ENCODE results near the gene KRT78.

KRT78 gene

DNA sequence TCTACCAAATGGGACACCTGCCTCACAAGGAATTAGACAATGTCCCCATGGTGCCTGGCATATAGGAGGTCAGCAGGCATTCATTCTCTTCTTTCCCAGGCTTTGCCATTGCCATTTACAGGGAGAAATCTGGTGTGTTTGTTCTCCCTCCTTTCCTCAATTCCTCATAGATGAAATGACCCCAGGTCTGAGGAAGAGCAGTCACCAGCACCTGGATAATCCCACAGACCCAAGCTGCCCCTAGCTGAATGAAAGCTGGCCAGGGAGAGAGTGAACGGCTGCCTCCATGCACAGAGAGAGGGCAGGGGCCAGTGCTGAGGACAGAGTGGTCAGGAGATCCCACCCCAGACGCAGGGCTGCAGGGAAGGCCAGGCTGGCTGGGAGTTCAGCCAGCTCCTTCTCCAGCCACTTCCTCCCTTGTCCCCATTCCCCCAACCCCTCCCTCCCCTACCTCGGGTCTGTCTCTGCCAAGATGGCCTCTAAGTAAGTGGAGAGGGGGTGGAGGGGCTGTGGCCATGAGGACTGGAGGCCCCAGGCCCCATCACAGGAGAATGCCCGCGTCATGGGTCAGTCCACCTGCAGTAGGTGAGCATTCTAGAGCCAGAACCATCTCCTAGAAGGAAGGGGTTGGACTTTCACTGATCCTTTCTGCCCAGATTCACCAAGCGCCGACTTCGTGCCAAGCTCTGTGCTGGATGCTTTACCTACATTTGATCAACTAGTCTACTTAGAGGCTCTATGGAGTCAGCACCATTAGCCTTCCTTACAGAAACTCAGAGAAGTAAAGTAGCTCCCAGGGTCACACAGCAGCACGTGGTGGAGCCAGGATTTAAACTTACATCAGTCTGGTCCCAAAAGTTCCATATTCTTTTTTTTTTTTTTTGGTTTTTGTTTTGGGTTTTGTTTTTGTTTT is 32.9 kb downstream of the KRT78 start:
- H3K4me3 ChIP-seq (ENCODE audit: low read depth, low read length), result no peak overlapping the region
- no peak overlapping the region for H3K27ac ChIP-seq (ENCODE audit: low read depth, low read length)
- H3K36me3 ChIP-seq (ENCODE audit: insufficient read depth, low read length), result no peaks in the 10 kb centered on the region
- H3K27me3 ChIP-seq (ENCODE audit: insufficient read depth, low read length), result peaks cover 72% of the 10 kb centered on the region
- no peaks in the 10 kb centered on the region for H3K4me1 ChIP-seq (ENCODE audit: control insufficient read depth, insufficient read depth, low read length, unreplicated experiment)
- no peak overlapping the region for H2AFZ ChIP-seq (ENCODE audit: low read length, unreplicated experiment)
- H3K79me2 ChIP-seq (ENCODE audit: control insufficient read depth, insufficient read depth, low read length, unreplicated experiment), result no peaks in the 10 kb centered on the region

DNA sequence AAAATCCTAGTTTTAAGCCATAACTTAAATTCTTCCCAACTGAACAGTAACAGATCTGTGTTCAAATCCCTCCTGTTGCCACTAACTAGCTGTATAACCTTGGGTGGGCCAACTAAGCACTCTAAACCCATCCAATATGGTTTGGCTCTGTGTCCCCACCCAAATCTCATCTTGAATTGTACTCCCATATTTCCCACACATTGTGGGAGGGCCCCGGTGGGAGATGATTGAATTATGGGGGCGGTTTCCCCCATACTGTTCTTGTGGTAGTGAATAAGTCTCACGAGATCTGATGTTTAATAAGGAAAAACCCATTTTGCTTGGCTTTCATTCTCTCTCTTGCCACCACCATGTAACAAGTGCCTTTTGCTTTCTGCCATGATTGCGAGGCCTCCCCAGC is 33.6 kb downstream of the KRT78 start:
- Histone ChIP-seq H2AFZ (ENCODE audit: low read length, unreplicated experiment) (no peak overlapping the region), H3K4me1 (ENCODE audit: control insufficient read depth, insufficient read depth, low read length, unreplicated experiment) (no peaks in the 10 kb centered on the region), H3K27ac (ENCODE audit: low read depth, low read length) (no peak overlapping the region), H3K79me2 (ENCODE audit: control insufficient read depth, insufficient read depth, low read length, unreplicated experiment) (no peaks in the 10 kb centered on the region), H3K27me3 (ENCODE audit: insufficient read depth, low read length) (peaks cover 75% of the 10 kb centered on the region), H3K36me3 (ENCODE audit: insufficient read depth, low read length) (no peaks in the 10 kb centered on the region), H3K4me3 (ENCODE audit: low read depth, low read length) (no peak overlapping the region)

DNA sequence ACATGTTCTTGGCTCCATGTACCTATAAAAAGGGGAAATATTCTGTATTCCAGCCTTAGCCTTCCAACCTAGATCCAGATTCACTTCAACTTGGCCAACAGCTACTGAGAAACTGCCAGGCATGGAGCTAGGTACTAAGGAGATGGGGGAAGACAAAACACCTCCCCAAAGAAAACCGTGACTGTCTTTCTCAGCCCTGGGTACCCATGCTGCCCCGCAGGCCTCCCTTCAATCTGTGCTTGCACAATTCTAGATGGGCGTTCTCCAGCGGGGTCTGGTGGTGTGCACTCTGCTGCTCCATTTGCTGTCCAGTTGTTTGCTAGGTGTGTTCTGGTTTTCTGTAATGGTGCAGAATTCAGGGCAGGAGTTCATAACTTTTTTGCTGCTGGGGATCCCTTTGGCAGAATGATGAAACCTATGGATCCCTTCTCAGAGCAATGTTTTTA is 34.1 kb downstream of the KRT78 start:
- no peaks in the 10 kb centered on the region for H3K79me2 ChIP-seq (ENCODE audit: control insufficient read depth, insufficient read depth, low read length, unreplicated experiment)
- no peak overlapping the region for H3K27ac ChIP-seq (ENCODE audit: low read depth, low read length)
- no peaks in the 10 kb centered on the region for H3K36me3 ChIP-seq (ENCODE audit: insufficient read depth, low read length)
- H3K4me1 ChIP-seq (ENCODE audit: control insufficient read depth, insufficient read depth, low read length, unreplicated experiment), result no peaks in the 10 kb centered on the region
- peaks cover 76% of the 10 kb centered on the region for H3K27me3 ChIP-seq (ENCODE audit: insufficient read depth, low read length)
- H3K4me3 ChIP-seq (ENCODE audit: low read depth, low read length), result no peak overlapping the region
- H2AFZ ChIP-seq (ENCODE audit: low read length, unreplicated experiment), result no peak overlapping the region

DNA sequence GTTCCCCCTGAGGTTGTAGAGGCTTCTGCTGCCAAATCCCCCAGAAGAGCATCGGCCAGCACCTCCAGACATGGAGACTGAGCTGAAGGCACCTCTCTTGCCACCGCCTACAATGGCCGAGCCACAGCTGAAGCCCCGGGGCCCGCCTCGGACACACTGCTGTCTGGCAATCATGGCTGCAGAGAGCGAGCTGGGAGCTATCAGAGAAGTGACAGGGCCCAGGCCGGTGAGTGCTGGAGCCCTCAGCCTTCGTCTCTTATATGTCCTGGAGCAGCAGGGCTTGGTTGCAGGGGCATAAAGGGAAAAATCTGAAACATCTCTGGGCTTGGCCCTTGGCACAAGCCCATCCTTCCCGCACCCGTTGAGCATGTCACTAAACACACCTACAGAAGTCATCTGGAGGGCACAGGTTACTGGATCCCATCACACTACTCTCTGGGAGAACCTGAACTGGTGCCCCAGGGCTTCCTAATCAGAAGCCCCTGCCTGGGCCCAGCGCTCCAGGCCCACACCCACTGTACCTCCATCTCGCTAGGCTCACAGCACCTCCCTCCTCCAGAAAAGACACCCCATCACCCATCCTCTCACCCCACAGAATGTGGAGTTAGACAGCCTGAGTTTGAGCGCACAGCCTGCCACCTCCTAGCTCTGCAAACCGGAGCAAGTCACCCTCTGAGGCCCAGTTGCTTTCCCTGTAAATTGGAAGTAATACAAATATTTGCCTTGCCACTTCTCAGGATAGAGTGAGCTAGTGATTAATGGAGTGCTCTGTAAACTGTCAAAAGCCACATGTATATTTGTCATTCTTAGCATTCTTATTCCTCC is 34.7 kb downstream of the KRT78 start, which contains the start of gene KRT4:
KRT4 (minus strand) TSS at position 232 of the 825 bp plus-strand sequence; CDS start at position 174, 58 bp downstream.
- no peaks in the 10 kb centered on the region for H3K4me1 ChIP-seq (ENCODE audit: control insufficient read depth, insufficient read depth, low read length, unreplicated experiment)
- no peak within 1 kb of the TSS for H3K4me3 ChIP-seq (ENCODE audit: low read depth, low read length)
- H3K36me3 ChIP-seq (ENCODE audit: insufficient read depth, low read length), result no peaks in the 10 kb centered on the region
- no peak within 1 kb of the TSS for H2AFZ ChIP-seq (ENCODE audit: low read length, unreplicated experiment)
- H3K27me3 ChIP-seq (ENCODE audit: insufficient read depth, low read length), result peaks cover 76% of the 10 kb centered on the region
- no peak within 1 kb of the TSS for H3K27ac ChIP-seq (ENCODE audit: low read depth, low read length)
- H3K79me2 ChIP-seq (ENCODE audit: control insufficient read depth, insufficient read depth, low read length, unreplicated experiment), result no peaks in the 10 kb centered on the region

DNA sequence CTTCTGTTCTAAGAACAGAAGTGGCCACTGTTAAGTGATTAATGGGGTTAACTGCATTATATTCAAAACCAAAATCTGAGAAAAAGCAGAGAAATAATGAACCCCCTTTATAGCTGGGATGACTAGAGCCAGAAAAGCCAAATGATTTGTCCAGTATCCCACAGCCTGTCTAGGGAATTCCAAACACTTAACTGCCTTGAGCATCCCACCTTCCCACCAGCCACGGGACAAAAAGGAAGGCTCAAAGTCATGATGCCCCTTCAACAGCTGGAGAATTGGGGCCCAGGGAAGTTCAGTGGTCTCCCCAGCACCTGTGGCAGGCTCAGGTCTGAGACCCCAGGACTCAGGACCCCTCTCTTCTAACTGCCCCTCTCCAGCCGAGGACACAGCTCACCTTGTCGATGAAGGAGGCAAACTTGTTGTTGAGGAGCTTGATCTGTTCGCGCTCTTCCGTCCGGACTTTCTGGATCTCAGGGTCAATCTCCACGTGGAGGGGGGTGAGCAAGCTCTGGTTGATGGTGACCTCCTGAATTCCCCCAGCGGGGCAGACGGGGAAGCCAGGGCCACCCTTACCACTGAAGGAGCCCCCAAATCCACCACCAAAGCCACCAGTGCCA is 35.5 kb downstream of the KRT78 start:
- Histone ChIP-seq H3K4me3 (ENCODE audit: low read depth, low read length) (no peak overlapping the region), H3K27ac (ENCODE audit: low read depth, low read length) (no peak overlapping the region), H3K79me2 (ENCODE audit: control insufficient read depth, insufficient read depth, low read length, unreplicated experiment) (no peaks in the 10 kb centered on the region), H3K36me3 (ENCODE audit: insufficient read depth, low read length) (no peaks in the 10 kb centered on the region), H3K4me1 (ENCODE audit: control insufficient read depth, insufficient read depth, low read length, unreplicated experiment) (no peaks in the 10 kb centered on the region), H2AFZ (ENCODE audit: low read length, unreplicated experiment) (no peak overlapping the region), H3K27me3 (ENCODE audit: insufficient read depth, low read length) (peaks cover 76% of the 10 kb centered on the region)

DNA sequence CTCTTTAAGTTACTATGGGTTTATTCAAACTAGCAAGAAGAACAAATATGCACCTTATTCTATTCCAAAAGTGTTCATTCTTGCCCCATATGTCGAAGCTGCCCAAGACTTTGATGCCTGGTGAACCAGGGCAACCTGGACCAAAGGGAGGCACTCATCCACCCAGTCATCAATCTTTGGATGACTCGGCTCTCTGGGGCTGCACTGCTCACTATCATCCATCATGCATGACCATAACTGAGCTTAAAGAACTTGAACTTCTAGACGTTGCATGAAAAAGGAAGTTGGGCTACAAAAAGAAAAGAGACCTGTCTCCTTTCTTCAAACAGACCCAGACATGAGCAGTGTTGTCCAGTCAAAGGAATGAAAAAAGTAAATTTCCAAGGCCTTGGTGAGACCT is 36.0 kb downstream of the KRT78 start:
- Histone ChIP-seq H3K79me2 (ENCODE audit: control insufficient read depth, insufficient read depth, low read length, unreplicated experiment) (no peaks in the 10 kb centered on the region), H2AFZ (ENCODE audit: low read length, unreplicated experiment) (no peak overlapping the region), H3K4me1 (ENCODE audit: control insufficient read depth, insufficient read depth, low read length, unreplicated experiment) (no peaks in the 10 kb centered on the region), H3K27ac (ENCODE audit: low read depth, low read length) (no peak overlapping the region), H3K36me3 (ENCODE audit: insufficient read depth, low read length) (no peaks in the 10 kb centered on the region), H3K4me3 (ENCODE audit: low read depth, low read length) (no peak overlapping the region), H3K27me3 (ENCODE audit: insufficient read depth, low read length) (peaks cover 76% of the 10 kb centered on the region)

DNA sequence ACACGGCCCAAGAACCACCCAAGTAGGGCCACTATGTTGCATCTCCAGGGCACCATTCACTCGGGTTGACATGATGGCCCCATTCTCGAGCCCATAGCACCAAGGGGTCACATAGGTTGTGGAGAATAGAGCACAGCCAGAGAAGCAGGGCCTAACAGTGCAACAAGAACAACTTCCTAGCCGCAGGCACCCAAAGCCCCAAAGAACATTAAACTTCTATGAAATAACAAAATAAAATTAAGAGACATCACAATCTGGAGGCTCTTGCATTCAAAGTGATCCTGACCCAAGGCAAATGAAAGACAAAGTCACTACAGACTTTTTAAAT is 36.8 kb downstream of the KRT78 start:
- peaks cover 76% of the 10 kb centered on the region for H3K27me3 ChIP-seq (ENCODE audit: insufficient read depth, low read length)
- no peak overlapping the region for H3K27ac ChIP-seq (ENCODE audit: low read depth, low read length)

DNA sequence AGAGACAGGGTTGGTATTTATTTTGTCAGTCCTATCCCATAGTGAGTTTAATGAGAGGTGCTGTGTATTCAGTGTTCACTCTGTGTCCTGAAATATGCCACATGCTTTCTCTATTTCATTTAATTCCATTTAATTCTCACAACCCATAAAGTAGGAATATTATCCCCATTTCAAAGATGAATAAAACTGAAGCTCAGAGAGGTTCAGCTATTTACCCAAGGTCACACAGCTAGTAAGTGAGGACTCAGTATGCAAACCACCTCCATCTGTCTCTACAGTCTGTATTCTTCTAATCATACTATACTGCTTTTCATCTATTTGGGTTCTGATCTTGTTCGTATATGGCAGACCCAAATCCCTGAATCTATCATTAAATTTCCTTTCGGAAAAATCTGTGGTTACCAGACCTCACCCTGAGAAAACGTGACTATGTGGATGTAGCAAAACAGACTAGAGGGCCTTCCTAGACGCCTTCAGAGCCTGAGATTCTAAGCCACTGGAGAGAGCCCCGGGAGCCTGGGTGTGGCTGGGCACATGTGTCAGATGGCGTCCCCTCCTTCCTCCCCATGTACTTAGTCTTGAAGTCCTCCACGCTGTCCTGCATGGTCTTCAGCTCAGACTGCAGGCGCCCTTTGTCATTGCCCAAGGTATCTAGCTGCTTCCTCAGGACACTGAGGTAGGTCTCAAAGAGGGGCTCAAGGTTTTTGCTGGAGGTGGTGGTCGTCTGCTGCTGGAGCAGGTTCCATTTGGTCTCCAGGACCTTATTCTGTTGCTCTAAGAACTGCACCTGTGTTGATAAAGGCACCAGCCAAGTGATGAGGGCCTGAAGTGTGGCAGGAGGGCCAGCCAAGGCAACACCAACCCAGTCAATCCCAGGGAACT is 37.4 kb downstream of the KRT78 start:
- Histone ChIP-seq H2AFZ (ENCODE audit: low read length, unreplicated experiment) (no peak overlapping the region), H3K79me2 (ENCODE audit: control insufficient read depth, insufficient read depth, low read length, unreplicated experiment) (no peaks in the 10 kb centered on the region), H3K27ac (ENCODE audit: low read depth, low read length) (no peak overlapping the region), H3K4me3 (ENCODE audit: low read depth, low read length) (no peak overlapping the region), H3K27me3 (ENCODE audit: insufficient read depth, low read length) (peaks cover 79% of the 10 kb centered on the region), H3K36me3 (ENCODE audit: insufficient read depth, low read length) (no peaks in the 10 kb centered on the region), H3K4me1 (ENCODE audit: control insufficient read depth, insufficient read depth, low read length, unreplicated experiment) (no peaks in the 10 kb centered on the region)

More for the DNA sequence above, 36.8 kb downstream of the KRT78 start:
- Histone ChIP-seq H3K36me3 (ENCODE audit: insufficient read depth, low read length) (no peaks in the 10 kb centered on the region), H3K4me3 (ENCODE audit: low read depth, low read length) (no peak overlapping the region), H3K79me2 (ENCODE audit: control insufficient read depth, insufficient read depth, low read length, unreplicated experiment) (no peaks in the 10 kb centered on the region), H3K4me1 (ENCODE audit: control insufficient read depth, insufficient read depth, low read length, unreplicated experiment) (no peaks in the 10 kb centered on the region), H2AFZ (ENCODE audit: low read length, unreplicated experiment) (no peak overlapping the region)

DNA sequence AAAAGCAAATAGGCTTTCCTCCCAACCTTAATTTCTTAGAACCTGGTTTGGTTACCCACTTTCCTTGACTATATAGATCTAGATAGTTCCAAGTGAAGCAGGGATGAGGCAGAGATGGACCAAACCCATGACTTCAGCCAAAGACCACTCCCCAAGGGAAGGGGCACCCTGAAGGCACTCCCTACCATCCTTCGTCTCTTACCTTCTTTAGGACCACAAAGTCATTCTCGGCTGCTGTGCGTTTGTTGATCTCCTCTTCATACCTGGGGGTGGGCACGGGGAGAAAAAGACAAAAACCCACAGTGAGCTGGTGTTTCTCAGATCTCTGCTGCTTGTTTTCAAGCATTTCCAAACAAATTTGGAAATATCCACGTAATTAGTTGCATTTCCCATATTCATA is 38.2 kb downstream of the KRT78 start:
- peaks cover 83% of the 10 kb centered on the region for H3K27me3 ChIP-seq (ENCODE audit: insufficient read depth, low read length)

DNA sequence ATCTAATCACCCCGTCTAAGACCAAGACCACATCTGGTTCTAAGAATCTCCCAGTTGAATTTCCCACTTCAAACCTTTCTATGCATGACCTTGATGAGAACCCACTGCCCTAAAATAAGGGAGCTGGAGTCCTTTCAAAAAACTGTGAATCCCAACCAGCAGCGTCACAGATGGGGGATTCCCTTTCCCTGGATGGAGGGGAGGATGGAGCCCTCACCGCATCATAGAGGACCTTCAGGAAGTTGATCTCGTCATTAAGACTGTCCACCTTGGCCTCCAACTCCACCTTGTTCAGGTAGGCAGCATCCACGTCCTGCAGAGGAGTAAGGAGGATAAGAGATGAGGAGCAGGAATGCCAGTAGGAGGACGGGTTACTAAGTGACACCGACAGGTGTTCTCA is 39.6 kb downstream of the KRT78 start:
- Histone ChIP-seq H3K36me3 (ENCODE audit: insufficient read depth, low read length) (no peaks in the 10 kb centered on the region), H3K4me3 (ENCODE audit: low read depth, low read length) (no peak overlapping the region), H3K79me2 (ENCODE audit: control insufficient read depth, insufficient read depth, low read length, unreplicated experiment) (no peaks in the 10 kb centered on the region), H3K27me3 (ENCODE audit: insufficient read depth, low read length) (peaks cover 88% of the 10 kb centered on the region), H3K27ac (ENCODE audit: low read depth, low read length) (no peak overlapping the region), H3K4me1 (ENCODE audit: control insufficient read depth, insufficient read depth, low read length, unreplicated experiment) (no peaks in the 10 kb centered on the region), H2AFZ (ENCODE audit: low read length, unreplicated experiment) (no peak overlapping the region)

More for the DNA sequence above, 38.2 kb downstream of the KRT78 start:
- Histone ChIP-seq H3K36me3 (ENCODE audit: insufficient read depth, low read length) (no peaks in the 10 kb centered on the region), H3K27ac (ENCODE audit: low read depth, low read length) (no peak overlapping the region), H3K79me2 (ENCODE audit: control insufficient read depth, insufficient read depth, low read length, unreplicated experiment) (no peaks in the 10 kb centered on the region), H3K4me3 (ENCODE audit: low read depth, low read length) (no peak overlapping the region), H3K4me1 (ENCODE audit: control insufficient read depth, insufficient read depth, low read length, unreplicated experiment) (no peaks in the 10 kb centered on the region), H2AFZ (ENCODE audit: low read length, unreplicated experiment) (no peak overlapping the region)

All from ACC112 (cell line).